ENCODE measurements around the gene TNNI3.
"Not testable (repeated sequence)": the region's sequence is repeated elsewhere in the genome, so short reads cannot be mapped to it uniquely, and the experiment has no call there.

Gene TNNI3

GRCh38 chr19:55172741-55173140 lies 15.2 kb upstream of the TNNI3 start:
- no peak for DNase-seq

DNA sequence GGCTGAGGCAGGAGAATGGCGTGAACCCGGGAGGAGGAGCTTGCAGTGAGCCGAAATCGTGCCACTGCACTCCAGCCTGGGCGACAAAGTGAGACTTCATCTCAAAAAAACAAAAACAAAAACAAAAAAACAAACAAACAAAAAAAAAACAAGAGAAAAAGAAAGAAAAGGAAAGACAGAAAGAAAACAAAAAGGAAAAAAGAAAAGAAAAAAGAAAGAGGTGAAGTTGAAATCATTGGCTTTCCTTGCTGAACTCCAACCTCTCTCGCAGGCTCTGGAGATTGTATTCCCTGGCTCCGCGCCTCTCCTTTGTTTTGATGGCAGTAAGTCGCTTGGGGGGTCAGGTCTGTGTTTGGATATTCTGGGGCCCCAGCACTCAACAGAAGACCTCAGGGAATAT lies 14.8 kb upstream of the TNNI3 start:
- not testable (repeated sequence) for DNase-seq

- DNase-seq = no peak
These were observed 13.9 kb upstream of the TNNI3 start for GRCh38 chr19:55171440-55171839.

DNA sequence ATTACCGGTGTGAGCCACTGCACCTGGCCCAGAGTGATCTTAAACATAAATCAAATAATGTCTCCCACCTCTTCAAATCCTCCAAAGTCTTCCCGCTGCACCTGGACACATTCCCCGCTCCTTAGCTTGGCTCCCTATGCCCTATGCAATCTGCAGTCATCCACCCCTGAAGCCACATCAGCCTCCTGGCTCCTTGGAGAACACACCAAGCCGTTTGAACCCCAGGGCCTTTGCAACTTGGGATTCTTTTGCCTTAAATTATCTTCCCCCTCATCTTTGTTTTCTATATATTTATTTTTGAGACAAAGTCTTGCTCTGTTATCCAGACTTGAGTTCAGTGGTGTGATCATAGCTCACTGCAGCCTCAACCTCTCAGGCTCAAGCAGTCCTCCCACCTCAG lies 11.6 kb upstream of the TNNI3 start:
- no peak for DNase-seq

- DNase-seq = peak; percentile 93
These were observed 9.2 kb upstream of the TNNI3 start, which contains the start of gene DNAAF3 for GRCh38 chr19:55166530-55167268. DNAAF3 (minus strand) TSS chr19:55166613; CDS start chr19:55166413, 200 bp downstream.

GRCh38 chr19:55165952-55166529 lies 8.5 kb upstream of the TNNI3 start:
- DNase-seq = peak; percentile 77

GRCh38 chr19:55161571-55162322 lies 4.2 kb upstream of the TNNI3 start:
- no peak for DNase-seq

DNA sequence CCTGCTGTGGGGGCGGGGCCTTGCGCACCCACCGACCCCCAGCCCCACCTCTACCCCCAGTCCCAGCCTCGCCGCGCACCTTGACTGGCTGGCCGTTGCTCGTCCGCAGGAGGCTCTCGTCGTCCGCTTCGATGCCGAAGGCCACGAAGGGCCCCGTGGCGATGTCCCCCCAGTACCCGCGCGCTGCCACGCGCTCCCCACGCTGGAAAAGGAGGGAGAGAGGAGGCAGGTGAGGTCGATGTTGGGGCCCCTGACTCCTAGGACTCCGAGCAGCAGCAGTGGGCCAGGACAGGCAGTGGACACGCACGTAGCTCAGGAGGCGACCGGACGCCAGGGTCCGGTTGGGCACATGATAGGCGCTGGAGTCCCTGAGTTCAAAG lies 3.4 kb upstream of the TNNI3 start:
- no peak for DNase-seq

DNA sequence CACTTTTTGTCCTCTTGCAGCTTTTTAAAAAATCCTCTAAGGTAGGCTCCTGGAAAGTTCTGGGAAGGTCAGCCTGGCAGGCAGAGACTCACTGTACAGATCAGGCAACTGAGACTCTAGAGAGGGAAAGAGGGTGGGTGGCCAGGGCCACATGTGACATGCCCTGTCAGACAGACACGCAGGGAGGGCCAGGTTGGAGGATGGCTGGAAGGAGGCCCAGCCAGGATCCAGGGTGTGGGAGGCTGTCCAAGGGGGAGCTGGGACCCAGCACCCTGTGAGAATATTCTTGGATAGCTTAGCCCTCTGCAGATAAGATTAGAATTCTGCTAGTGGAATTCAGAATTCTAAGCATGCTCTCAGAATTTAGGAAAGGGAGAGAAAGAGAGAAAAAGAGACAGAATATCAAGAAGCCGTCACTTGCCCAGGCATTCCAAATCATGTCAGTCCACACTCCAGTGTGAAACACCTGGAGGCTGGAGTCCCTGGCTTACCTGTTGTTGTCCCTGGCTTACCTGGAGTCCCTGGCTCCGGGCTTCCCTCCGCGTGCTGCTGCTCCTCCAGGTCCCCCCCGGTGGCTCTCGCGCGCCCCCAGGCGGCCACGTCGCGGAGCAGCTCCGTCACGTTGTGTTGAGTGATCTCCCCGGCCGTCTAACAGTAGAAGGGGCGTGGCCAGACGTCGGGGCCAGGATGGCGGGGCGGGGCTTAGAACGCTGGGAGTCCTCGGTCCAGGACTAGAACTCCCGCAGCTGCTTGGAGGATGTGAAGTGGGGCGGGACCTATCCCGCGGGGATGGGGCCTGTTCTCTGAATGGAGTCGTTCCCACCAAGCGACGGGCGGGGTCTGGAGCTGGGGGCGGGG lies 2.8 kb upstream of the TNNI3 start:
- peak; percentile 96 for DNase-seq

DNA sequence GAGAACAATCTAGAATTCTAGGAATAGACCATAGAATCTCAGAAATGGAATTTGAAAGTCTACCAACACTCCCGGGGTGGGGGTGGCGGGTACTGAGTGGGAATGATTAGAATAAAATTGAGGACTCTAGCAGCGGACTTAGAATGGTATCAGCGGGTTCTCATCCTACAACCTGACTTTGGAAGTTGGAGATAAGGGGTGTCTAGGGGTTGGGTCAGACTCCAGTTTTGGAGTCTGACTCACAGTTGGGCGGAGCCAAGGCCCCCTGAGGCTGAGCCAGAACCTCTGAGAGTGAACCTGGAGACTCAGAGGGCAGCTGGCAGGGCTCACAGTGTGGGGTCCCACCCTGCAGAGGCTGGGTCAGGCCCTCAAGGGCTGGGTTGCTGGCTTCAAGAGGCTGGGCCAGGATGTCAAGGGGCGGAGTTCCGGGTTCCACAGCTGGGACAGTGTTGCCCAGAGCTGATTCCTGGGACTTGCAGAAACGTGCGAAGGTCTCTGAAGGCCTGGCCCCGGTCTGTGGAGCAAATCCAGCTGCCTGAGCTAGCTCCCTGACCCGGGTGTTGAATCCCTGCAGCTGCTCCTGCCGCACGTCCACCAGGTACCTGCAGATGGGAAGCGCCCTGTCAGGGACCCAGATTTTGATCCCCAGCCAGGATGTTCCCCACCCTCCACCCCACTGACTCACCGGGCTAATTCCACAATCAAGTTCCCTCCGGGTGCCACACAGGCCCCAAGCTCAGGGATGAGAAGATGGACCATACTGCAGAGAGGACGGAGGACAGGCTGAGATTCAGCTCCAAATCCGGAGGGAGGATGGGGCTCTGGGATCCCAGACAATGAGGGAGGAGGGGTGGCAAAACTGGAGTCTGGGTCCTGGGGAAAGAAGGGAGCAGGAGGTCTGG lies 1.6 kb upstream of the TNNI3 start:
- no peak for DNase-seq

DNA sequence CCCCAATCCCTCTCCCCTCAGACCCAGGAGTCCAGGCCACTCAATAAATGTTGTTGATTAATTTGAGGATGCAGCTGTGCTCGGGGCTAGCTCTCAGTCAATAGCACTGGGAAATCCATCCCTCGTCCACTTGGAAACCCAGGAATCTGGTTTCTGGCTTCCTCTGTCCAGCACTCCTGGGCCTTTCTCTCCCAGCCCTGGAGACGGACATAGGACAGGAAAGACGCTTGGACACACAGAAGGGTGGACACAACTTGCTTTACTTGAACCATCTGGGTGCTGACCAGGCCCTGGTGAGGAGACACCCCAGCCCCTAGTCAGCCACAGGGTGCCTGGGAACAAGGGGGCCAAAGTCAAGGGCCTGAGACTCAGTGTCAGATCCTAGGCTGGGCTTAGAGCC lies 891 bp upstream of the TNNI3 start:
- DNase-seq = no peak

DNA sequence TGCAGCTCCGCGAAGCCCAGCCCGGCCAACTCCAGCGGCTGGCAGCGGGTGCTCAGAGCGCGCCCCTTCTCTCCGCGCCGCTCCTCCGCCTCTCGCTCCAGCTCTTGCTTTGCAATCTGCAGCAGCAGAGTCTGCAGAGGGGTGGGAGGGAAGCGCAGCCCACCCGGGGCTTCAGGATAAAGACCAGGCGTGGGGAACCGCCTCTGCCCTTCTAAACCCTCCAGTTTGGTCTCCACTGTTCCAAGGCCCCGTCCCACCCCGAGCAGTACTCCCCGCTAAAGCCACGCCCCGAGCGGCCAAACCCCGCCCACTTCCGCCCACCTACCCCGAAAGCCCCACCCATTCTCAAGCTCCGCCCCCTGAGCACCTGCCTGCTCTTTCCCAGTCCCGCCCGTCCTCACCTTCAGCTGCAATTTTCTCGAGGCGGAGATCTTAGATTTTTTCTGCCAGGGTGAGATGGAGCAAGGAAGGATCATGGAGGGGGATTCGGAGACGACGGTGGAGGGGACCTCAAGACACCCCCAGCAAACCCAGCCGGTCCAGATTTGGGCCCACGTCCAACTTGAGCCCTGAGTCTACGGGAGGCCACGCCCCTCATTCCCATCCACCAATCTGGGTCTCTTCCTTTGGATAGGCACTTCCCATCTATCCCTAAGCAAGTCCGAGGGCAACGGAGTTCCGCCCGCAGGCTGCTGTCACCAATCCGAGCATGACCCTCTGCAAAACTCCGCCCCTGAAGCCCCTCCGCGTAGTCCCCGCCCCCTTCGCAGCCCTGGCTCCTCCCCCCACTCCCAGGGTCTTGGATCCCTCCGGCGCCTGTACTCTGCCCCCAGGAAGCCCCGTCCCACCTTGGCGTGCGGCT lies 1.1 kb downstream of the TNNI3 start:
- peak; percentile 72 for DNase-seq

GRCh38 chr19:55155784-55156183 lies 1.7 kb downstream of the TNNI3 start:
- DNase-seq = not testable (repeated sequence)

DNA sequence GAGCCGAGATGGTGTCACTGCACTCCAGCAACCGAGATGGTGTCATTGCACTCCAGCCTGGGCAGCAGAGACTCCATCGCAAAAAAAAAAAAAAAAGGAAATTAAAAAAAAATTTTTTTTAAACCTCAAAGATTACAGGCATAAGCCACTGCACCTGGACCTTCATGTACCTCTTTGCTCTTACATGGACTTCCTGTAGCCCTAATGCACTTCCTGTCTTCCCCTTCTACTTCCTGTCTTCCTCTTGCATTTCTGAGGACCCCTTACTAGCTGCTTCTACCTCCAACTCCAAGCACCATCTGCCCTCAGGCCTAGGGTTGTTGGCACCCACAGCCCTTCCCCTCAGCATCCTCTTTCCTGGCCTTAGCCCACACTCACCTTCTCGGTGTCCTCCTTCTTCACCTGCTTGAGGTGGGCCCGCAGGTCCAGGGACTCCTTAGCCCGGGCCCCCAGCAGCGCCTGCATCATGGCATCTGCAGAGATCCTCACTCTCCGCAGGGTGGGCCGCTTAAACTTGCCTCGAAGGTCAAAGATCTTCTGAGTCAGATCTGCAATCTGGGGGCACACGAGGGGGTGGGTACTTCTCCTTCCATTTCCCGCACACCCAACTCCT lies 3.8 kb downstream of the TNNI3 start:
- no peak for DNase-seq

DNA sequence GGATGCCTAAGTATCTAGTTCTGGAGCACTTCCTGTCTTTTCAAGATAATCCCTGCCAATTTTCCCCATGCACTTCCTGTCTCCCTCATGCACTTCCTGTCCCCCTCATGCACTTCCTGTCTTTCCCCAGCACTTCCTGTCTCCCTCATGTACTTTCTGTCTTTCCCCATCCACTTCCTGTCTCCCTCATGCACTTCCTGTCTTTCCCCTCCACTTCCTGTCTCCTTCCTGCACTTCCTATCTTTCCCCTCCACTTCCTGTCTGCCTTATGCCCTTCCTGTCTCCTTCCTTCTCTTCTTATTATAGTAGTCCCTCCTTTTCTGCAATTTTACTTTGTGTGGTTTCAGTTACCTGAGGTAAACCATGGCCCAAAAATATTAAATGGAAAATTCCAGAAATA lies 5.5 kb downstream of the TNNI3 start:
- DNase-seq = no peak

GRCh38 chr19:55149078-55150003 lies 8.2 kb downstream of the TNNI3 start, which contains the start of gene TNNT1:
TNNT1 (minus strand) TSS chr19:55149206; CDS start chr19:55147157, 2,049 bp downstream.
- DNase-seq = no peak

DNA sequence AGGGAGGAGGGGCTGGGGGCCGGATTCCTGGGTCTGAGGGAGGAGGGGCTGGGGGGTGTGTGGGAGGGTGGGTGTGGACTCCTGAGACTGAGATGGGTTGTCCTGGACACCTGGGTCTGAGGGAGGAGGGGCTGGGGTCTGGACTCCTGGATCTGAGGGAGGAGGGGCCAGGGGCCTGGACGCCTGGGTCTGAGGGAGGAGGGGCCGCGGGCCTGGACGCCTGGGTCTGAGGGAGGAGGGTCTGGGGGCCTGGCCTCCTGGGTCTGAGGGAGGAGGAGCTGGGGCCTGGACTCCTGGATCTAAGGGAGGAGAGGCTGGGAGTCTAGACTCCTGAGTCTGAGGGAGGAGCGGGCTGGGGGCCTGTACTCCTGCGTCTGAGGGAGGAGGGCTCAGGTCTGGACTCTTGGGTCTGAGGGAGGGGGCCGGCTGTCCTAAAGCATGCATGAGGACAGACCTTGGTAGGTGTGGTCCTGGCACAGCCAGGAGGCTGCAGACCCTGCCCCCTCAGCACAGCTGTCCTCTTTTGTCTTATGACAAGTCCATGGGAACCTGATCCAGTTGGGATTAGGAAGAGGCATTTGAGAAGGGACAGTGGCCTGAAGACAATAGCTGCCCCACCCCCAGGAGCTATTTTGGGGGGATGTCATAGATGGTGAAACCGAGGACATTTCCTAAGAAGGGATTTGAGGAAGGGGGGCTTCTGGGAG lies 9.8 kb downstream of the TNNI3 start:
- DNase-seq = no peak

DNA sequence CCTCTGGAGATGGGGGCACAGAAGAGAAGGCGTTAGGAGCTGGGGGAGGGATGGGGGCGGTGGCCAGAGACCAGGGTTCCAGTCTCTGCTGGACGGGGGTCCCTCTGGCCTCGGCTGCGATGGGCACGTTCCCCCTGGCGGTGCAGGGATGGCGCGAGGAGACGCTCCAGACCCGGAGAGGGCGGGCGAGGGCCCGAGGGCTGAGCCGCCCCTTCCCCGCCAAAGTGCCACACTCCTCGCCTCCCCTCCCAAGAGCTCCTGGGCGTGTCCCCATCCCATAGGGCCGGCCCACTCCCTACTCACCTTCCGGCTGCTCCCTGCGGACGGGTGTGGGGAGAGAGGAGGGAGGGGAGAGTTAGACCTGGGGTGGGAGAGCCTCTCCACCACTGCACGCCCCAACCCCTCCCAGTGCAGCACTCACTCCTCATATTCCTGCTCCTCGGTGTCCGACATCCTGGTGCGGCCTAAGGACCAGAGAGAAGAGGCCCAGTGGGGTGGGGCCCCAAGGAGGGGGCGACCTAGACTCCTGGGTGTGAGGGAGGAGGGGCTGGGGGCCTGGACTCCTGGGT lies 10.7 kb downstream of the TNNI3 start:
- no peak for DNase-seq

Data from activated CD4-positive, alpha-beta T cell treated with anti-CD3 and anti-CD28 coated beads for 48 hours (primary cell).